ENCODE results near the gene TMPRSS2.
"Not testable (repeated sequence)": the region's sequence is repeated elsewhere in the genome, so short reads cannot be mapped to it uniquely, and the experiment has no call there.

The TMPRSS2 gene

DNA sequence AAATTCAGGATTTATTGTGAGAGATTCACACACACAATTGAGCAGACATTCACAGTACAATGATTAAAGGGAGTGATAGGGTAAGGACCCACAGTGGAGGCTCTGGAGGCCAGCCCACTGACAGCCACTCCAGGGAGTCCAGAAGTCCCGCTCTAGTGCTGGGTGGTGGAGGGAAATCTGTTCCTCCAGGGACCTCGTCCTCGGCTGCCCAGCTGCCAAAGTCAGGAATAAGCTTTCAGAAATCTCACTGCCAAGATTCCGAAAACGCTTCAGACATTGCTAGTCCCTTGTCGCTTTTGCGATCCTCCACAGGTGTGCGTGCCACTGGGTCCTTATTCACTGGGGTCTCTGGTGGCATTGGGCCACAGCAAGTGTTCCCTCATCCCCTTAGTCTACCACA is 79.6 kb downstream of the TMPRSS2 start:
- H3K4me3 ChIP-seq = no peak overlapping the region
- no peaks in the 10 kb centered on the region for H3K36me3 ChIP-seq (replicated peaks)
- no peak for DNase-seq (ENCODE audit: low spot score in 2 of 2)
- in situ Hi-C loops (cut with MboI; ENCODE audit: low sequenced_read_pairs) = no loop called here
- H3K9me3 ChIP-seq = no peaks in the 10 kb centered on the region; the same call in 1 of the 2 replicates
- H3K27me3 ChIP-seq (ENCODE audit: low read depth) = no peaks in the 10 kb centered on the region
- no peaks in the 10 kb centered on the region for H3K4me1 ChIP-seq

DNA sequence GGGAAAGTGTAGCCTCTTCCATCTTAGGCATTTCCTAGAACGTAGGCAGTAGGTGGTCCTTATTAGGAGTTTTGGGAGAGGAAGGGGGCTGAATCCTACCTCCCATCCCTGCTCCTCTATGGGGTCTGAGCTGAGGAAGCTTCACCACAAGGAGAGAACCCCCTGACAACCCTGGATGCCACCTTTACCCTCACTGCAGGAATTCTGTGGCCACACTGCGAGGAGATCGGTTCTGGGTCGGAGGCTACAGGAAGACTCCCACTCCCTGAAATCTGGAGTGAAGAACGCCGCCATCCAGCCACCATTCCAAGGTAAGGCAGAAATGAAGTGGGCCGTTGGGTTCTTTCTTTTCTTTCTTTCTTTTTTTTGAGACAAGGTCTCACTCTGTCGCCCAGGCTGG is 80.4 kb downstream of the TMPRSS2 start:
- no peaks in the 10 kb centered on the region for H3K4me1 ChIP-seq
- DNase-seq (ENCODE audit: low spot score in 2 of 2) = no peak
- no peaks in the 10 kb centered on the region for H3K27me3 ChIP-seq (ENCODE audit: low read depth)
- H3K4me3 ChIP-seq = no peak overlapping the region
- H3K36me3 ChIP-seq (replicated peaks) = no peaks in the 10 kb centered on the region
- H3K9me3 ChIP-seq = no peaks in the 10 kb centered on the region; the same call in 1 of the 2 replicates
- in situ Hi-C loops (cut with MboI; ENCODE audit: low sequenced_read_pairs) = no loop called here

DNA sequence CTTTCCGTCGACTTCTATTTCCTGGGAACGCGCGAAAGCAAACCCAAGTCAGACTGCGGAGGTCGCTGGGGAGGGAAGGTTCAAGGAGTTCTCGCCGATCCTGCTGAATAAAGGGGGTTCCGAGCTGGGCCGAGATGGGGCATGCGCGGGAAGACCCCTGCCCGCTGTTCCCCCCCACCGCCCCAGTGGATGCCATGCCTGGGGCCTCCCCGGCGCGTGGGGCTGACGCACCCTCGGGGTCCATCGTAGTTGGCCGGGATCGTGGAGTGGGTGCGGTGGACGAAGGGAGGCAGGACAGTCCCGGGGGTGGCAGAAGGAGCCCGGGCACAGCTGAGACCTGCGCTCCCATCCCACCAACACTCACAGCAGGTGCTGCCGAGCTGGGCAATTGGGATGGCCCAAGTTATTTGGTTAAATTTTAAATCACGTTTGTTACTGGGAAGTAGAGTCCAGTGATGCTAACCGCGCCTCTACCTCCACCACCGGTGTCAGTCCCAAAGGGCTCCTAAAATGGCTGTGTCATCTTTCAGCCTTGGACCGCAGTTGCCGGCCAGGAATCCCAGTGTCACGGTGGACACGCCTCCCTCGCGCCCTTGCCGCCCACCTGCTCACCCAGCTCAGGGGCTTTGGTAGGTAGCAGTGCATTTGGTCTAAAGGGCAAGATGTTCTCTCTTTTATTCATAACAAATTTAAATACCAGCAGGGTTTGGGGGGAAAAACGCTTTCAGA is 81.1 kb downstream of the TMPRSS2 start:
- H3K27me3 ChIP-seq (ENCODE audit: low read depth) = no peaks in the 10 kb centered on the region
- DNase-seq (ENCODE audit: low spot score in 2 of 2) = no peak
- H3K36me3 ChIP-seq (replicated peaks) = no peaks in the 10 kb centered on the region
- H3K9me3 ChIP-seq = no peaks in the 10 kb centered on the region; the same call in 1 of the 2 replicates
- no peak overlapping the region for H3K4me3 ChIP-seq
- H3K4me1 ChIP-seq = no peaks in the 10 kb centered on the region
- in situ Hi-C loops (cut with MboI; ENCODE audit: low sequenced_read_pairs) = no loop called here

DNA sequence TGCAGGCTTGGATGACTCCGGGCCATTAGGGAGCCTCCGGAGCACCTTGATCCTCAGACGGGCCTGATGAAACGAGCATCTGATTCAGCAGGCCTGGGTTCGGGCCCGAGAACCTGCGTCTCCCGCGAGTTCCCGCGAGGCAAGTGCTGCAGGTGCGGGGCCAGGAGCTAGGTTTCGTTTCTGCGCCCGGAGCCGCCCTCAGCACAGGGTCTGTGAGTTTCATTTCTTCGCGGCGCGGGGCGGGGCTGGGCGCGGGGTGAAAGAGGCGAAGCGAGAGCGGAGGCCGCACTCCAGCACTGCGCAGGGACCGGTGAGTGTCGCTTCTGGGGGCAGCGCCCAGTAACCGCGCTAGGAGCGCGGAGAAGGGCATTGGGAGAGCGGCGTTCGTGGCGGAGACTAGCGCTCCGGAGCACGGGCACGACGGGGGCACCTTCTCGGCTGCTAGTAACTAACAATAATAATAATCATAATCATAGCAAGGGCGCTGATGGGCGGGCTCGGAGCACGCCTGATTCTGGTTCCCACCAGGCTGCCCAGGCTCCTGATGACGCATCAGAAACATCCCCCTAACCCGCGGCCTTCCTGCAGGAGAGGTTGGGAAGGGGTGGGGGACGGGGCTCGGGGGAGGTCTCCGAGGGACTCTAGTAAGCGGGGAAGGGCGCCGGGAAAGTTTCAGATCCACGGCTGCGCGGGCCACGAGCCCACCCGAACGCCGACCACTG is 81.8 kb downstream of the TMPRSS2 start, which contains the start of gene MX1:
Gene MX1 (plus strand): TSS at position 286 of the 722 bp plus-strand sequence. CDS start 5,832 bp downstream, outside the sequence.
- in situ Hi-C loops (cut with MboI; ENCODE audit: low sequenced_read_pairs) = no loop called here
- H3K36me3 ChIP-seq (replicated peaks) = no peaks in the 10 kb centered on the region
- H3K9me3 ChIP-seq = no peaks in the 10 kb centered on the region; the same call in 1 of the 2 replicates
- DNase-seq (ENCODE audit: low spot score in 2 of 2) = no peak
- H3K4me1 ChIP-seq = no peaks in the 10 kb centered on the region
- no peak within 1 kb of the TSS for H3K4me3 ChIP-seq
- H3K27me3 ChIP-seq (ENCODE audit: low read depth) = no peaks in the 10 kb centered on the region

DNA sequence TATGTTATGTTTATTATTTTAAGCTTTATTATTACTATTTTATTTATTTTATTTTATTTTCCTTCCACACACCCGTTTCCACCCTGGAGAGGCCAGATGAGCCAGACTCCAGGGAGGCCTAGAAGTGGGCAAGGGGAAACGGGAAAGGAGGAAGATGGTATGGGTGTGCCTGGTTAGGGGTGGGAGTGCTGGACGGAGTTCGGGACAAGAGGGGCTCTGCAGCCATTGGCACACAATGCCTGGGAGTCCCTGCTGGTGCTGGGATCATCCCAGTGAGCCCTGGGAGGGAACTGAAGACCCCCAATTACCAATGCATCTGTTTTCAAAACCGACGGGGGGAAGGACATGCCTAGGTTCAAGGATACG is 82.4 kb downstream of the TMPRSS2 start:
- Histone ChIP-seq H3K4me1 (no peaks in the 10 kb centered on the region), H3K36me3 (replicated peaks) (no peaks in the 10 kb centered on the region), H3K9me3 (no peaks in the 10 kb centered on the region; the same call in 1 of the 2 replicates), H3K4me3 (no peak overlapping the region), H3K27me3 (ENCODE audit: low read depth) (no peaks in the 10 kb centered on the region)
- in situ Hi-C loops (cut with MboI; ENCODE audit: low sequenced_read_pairs) = no loop called here
- no peak for DNase-seq (ENCODE audit: low spot score in 2 of 2)

DNA sequence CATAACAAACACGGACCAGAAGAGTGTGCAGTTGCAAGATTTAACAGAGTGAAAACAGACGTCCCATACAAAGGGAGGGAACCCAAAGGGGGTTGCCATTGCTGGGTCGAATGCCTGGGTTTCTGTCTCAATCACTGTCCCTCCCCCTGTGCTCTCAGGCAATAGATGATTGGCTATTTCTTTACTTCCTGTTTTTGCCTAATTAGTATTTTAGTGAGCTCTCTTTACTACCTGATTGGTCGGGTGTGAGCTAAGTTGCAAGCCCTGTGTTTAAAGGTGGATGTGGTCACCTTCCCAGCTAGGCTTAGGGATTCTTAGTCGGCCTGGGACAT is 84.7 kb downstream of the TMPRSS2 start:
- DNase-seq (ENCODE audit: low spot score in 2 of 2); H3K4me1 ChIP-seq; in situ Hi-C loops (cut with MboI; ENCODE audit: low sequenced_read_pairs); H3K36me3 ChIP-seq (replicated peaks); H3K4me3 ChIP-seq; H3K9me3 ChIP-seq; H3K27me3 ChIP-seq (ENCODE audit: low read depth): not testable (repeated sequence)

DNA sequence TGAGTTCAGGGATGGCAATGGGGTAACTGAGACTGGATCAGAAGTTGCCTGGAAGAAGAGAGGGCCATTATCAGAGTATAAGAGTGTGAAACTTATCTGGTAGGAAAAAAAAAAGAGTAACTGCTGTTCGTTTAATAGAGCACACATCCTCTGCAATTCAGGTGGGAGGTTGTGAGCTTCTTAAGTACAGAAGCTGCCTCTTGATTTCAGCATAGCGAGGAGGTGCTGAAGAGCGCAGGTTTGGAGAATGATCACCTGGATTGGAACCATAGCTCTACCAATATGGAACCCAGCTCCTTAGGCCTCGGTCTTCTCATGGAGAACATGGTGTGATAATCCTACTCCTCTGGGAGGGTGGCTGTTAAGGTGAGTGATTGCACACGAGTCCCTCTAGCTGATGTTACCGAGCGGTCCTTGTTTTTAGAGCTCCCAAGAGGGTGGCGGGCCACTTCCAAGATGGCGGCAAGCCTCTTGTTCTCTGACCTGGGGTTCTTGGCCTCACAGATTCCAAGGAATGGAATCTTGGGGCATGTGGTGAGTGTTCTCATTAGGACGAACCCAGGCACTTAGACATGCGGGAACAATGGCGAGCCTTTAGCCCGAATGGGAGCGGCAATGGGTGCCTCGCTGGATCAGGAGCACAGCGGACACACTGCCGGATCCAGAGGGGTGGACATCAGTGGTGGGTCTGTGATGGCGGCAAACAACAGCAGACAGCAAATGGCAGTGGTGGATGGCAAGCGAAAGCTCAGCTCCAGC is 85.2 kb downstream of the TMPRSS2 start:
- Histone ChIP-seq H3K9me3 (no peaks in the 10 kb centered on the region; the same call in 1 of the 2 replicates), H3K4me1 (no peaks in the 10 kb centered on the region), H3K27me3 (ENCODE audit: low read depth) (no peaks in the 10 kb centered on the region), H3K4me3 (no peak overlapping the region), H3K36me3 (replicated peaks) (no peaks in the 10 kb centered on the region)
- no peak for DNase-seq (ENCODE audit: low spot score in 2 of 2)
- in situ Hi-C loops (cut with MboI; ENCODE audit: low sequenced_read_pairs) = no loop called here

DNA sequence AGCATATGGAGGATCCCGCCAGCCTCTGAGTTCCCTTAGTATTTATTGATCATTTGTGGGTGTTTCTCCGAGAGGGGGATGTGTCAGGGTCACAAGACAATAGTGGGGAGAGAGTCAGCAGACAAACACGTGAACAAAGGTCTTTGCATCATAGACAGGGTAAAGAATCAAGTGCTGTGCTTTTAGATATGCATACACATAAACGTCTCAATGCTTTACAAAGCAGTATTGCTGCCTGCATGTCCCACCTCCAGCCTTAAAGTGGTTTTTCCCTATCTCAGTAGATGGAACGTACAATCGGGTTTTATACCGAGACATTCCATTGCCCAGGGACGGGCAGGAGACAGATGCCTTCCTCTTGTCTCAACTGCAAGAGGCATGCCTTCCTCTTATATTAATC is 87.0 kb downstream of the TMPRSS2 start:
- H3K27me3 ChIP-seq (ENCODE audit: low read depth); H3K9me3 ChIP-seq; DNase-seq (ENCODE audit: low spot score in 2 of 2); H3K4me3 ChIP-seq; in situ Hi-C loops (cut with MboI; ENCODE audit: low sequenced_read_pairs); H3K36me3 ChIP-seq (replicated peaks); H3K4me1 ChIP-seq: not testable (repeated sequence)

DNA sequence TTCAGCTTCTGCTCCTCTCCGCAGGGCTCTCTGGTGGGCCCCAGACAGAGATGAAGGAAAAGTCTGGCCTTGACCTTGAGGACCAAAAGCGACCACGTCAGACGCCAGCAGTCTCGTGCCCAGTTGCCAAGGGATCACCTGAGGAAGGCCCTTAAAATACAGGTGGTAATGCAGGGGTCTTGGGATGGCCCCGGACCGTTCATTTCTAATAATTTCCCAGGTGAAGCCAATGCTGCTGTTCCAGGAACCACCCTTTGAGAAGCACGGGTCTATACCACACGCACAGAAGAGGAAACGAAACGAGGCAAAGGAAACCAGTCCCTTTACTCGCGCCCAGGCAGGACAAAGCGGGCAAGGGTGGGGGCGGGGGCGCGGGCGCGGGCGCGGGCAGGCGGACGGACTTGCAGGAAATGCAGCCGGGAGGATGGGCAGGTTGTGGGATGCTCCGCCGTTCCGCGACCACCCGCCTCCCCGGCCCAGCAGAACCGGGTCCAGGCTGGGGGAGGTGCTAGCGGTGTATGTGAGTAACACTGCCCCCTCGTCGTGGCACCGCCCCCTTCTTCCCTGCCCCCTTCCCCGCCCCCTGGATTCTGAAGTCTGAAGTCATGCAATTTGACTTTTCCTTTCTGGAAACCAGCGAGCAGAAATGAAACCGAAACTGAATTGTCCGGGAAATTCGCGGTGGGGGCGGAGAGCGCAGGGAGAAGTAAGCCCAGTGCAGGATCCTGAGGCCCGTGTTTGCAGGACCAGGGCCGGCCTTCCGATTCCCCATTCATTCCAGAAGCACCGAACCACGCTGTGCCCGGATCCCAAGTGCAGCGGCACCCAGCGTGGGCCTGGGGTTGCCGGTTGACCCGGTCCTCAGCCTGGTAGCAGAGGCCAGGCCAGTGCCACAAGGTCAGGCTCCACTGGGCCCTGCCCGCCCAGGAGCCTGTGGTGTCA is 87.8 kb downstream of the TMPRSS2 start:
- Histone ChIP-seq H3K9me3 (no peaks in the 10 kb centered on the region; the same call in 1 of the 2 replicates), H3K27me3 (ENCODE audit: low read depth) (no peaks in the 10 kb centered on the region), H3K36me3 (replicated peaks) (no peaks in the 10 kb centered on the region), H3K4me3 (peak overlapping the region; percentile 18), H3K4me1 (no peaks in the 10 kb centered on the region)
- DNase-seq (ENCODE audit: low spot score in 2 of 2) = peak in 1 of 2 experiments; percentile 48
- in situ Hi-C loops (cut with MboI; ENCODE audit: low sequenced_read_pairs) = no loop called here

DNA sequence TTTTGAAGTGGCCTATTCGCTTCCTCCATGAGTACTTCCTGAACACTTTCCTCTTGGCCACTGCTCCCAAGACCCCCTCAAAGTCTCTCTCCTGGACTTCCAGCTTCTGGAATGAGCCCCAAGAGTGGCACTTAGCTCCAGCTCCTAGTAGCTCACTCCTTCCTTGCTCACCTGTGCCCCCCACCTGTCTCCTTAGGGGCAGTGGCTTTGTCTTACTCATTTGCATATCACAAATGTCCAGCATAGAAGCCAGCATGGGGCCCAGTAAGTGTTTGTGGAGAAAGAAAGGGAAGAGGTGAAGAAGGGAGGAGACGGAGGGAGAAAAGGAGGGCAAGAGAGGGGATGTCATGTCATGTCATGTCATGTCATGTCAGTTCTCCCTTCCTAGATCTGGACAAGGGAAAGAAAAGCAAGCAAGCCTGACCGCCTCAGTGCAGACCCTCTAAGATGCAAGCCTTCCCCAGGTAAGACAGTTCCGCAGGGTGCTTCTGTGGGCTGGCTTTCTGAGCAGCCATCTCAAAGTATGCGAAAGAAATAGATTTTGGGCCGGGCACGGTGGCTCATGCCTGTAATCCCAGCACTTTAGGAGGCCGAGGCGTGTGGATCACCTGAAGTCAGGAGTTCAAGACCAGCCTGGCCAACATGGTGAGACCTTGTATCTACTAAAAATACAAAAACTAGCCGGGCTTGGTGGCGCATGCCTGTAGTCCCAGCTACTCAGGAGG is 88.8 kb downstream of the TMPRSS2 start:
- Histone ChIP-seq H3K9me3 (no peaks in the 10 kb centered on the region; the same call in 1 of the 2 replicates), H3K4me3 (no peak overlapping the region), H3K27me3 (ENCODE audit: low read depth) (no peaks in the 10 kb centered on the region), H3K4me1 (no peaks in the 10 kb centered on the region), H3K36me3 (replicated peaks) (no peaks in the 10 kb centered on the region)
- DNase-seq (ENCODE audit: low spot score in 2 of 2) = no peak
- in situ Hi-C loops (cut with MboI; ENCODE audit: low sequenced_read_pairs) = no loop called here

DNA sequence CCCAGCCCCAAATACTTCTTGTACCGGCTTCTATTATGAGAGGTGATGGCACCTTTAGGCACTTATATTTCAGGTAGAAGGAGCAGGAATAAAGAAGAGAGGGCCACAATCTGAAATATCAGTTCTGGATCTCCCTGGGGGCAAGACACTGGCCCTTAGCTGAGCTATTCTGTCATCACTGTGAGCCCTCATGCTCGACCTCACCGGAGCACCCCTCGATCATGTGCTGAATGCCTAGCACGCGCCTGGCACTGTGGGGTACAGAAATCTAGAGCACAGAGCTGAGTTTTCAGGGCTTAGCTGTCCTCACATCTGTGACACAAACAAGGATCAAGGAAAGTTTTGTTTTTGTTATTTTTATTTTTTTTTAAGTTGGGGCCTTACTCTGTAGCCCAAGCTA is 89.6 kb downstream of the TMPRSS2 start:
- Histone ChIP-seq H3K9me3 (no peaks in the 10 kb centered on the region; the same call in 1 of the 2 replicates), H3K27me3 (ENCODE audit: low read depth) (no peaks in the 10 kb centered on the region), H3K4me1 (no peaks in the 10 kb centered on the region), H3K4me3 (no peak overlapping the region), H3K36me3 (replicated peaks) (no peaks in the 10 kb centered on the region)
- in situ Hi-C loops (cut with MboI; ENCODE audit: low sequenced_read_pairs) = no loop called here
- no peak for DNase-seq (ENCODE audit: low spot score in 2 of 2)

DNA sequence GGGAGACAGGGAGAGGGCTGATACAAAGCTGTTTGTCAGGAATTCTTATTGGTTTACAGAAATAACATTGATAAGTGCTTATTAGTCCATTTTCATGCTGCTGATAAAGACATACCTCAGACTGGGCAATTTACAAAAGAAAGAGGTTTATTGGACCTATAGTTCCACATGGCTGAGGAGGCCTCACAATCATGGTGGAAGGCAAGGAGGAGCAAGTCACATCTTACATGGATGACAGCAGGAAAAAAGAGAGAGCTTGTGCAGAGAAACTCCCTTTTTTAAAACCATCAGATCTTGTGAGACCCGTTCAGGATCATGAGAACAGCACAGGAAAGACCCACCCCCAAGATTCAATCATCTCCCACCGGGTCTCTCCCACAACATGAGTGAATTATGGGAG is 90.5 kb downstream of the TMPRSS2 start:
- in situ Hi-C loops (cut with MboI; ENCODE audit: low sequenced_read_pairs); H3K4me1 ChIP-seq; H3K36me3 ChIP-seq (replicated peaks); DNase-seq (ENCODE audit: low spot score in 2 of 2); H3K4me3 ChIP-seq; H3K27me3 ChIP-seq (ENCODE audit: low read depth); H3K9me3 ChIP-seq: not testable (repeated sequence)

All from HAP-1 (cell line).